CD4-positive, alpha-beta T cell treated with Interferon gamma for 1 hour (primary cell): ENCODE data around the gene AGTPBP1.

ENCODE experiments used
- DNase-seq: peaks from one replicate; pipeline ENCODE4 v3.0.0-alpha.2; 2020

Gene AGTPBP1

DNA sequence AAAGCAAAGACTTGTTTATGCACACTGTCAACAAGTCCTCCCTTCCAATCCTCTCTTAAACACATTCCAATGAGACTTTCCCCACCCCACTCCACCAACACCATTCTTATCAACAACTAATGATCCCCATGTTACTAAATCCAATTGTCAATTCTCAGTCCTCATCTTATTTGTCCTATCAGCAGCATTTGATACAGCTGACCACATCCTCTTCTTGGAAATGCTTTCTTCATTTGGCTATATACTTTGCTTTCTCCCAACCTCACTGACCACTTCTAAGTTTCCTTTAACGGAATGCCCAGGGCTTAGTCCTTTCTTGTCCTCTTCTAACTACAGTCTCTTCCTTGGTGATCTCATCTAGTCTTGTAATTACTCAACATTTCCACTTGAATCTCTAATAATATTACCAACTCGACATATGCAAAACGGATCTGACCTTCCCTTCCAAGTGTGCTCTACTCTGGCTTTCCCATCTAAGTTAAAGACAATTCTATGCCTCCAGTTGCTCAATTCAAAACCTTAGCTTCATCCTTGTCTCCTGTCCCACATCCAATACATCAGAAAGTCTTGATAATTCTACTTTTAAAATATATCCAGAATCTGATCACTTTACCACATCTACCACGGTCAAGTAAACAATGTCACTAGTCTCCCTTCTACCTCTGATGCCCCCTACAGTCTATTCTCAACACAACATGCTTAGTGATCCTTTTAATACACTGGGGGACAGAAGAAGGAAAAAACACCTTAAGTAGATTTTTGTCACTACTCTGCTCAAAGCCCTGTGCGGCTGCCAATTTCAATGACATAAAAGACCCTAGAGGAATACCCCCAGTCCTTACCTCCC lies 25.5 kb downstream of the AGTPBP1 start:
- no peak for DNase-seq

DNA sequence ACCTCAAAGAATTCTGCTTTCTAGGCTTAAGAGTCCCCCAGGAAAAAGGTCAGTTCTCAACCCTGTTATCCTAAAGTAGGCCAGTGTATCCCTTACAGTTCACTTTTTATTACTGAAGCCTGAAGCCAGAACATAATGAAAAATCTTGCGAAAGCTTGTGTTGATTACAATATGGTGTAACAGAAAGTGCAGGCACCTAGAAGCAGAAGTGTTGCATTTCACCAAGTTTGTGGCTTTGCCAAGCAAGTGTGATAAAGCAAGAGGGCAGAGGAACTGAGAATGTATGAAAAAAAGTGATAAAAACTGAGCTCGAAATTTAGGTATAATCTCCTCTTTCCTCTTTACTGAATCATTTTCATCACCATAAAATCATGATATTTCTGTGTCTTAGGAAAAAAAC lies 26.2 kb downstream of the AGTPBP1 start:
- DNase-seq: peak; percentile 37

DNA sequence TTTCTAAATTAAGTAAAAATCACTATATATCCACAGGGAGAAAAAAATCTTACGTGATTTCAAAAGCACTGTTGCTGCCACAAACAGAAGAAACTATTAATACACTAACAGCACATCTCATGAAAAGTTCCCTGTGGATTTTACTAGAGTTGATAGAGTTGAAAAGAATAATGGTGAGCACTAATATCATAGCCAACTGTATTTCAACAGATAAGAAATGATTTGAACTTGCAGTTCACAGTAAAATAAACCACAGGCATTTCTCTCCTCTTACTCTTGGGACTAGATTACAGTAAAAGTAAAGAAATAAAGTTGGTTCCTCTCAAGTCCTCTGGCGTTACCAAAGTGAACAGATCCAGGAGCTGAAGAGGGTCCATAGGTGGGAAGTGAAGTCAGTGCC lies 27.9 kb downstream of the AGTPBP1 start:
- no peak for DNase-seq

DNA sequence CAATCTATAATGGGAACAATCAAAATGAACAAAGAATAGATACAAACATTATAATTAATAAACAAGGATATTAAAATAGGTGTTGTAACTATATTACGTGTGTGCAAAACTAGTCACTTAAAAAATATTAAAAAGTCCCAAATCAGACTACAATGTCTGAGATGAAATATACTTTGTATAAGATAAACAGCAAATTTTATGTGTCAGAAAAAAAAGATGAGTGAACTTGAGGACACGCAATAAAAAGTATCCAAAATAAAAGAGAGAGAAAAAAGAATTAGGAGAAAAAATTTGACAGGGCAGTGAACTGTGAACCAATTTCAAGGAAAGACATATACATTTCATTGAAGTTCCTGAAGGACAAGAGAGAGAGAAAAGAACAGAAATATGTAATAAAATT lies 37.0 kb downstream of the AGTPBP1 start:
- DNase-seq: no peak

DNA sequence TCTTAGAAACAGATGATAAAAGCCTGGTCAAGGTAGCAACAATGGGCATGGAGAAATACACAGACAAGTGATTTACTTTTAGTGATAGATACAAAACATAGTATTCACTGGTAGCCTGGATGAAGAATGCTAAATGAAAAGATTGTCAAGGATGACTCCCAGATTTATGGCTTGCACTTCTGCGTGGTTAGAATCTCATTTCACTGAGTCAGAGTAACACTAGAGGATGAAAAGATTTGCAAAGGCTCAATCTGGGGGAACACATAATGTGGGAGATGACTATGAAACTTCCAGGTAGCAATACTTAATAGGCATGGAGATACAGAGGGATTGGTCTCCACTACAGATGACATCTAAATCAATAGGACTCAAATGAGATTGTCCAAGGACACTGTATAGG lies 38.4 kb downstream of the AGTPBP1 start:
- no peak for DNase-seq

DNA sequence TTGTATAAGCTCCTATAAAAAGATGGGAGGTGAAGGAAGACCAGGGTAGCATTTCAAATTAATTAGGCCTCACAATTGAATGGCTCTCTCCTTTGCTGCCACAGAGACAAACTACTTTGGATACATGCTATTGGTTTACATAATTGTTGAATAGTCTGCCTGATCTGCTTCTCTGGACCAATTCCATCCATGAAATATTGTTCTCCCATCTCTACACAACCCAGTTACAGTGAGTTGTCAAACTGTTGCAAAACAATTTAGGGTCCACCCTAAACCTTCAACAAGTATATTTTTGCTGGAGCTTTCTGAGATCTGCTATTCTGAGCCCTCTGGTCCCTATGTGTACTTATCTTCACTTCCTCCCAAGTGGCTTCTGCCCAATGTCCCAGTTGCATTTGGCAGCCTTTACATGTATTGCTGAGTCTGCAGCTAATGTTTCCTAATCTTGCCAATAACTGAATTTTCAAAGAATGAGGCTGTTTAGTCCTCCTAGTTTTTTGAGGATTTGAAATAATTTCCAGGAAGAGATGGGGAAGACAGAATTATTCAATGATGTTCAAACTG lies 38.9 kb downstream of the AGTPBP1 start:
- no peak for DNase-seq

DNA sequence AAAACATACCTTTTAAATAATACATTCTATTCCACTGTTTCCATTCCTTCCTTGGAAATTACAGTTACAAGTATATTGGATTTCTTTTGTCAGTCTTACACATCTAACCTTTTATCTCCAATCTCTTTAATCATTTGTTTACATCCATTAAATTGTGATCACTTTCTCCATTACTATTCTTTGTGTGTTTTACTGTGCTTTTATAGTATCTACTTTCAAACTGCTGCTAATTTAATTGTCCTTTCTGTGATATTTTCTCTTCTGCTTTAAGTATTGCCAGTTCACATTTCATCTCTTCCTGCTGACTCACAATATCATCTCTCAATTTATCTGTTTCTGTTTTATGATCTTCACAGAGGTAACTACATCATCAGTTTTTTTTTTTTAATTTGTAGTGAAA lies 39.6 kb downstream of the AGTPBP1 start:
- no peak for DNase-seq

DNA sequence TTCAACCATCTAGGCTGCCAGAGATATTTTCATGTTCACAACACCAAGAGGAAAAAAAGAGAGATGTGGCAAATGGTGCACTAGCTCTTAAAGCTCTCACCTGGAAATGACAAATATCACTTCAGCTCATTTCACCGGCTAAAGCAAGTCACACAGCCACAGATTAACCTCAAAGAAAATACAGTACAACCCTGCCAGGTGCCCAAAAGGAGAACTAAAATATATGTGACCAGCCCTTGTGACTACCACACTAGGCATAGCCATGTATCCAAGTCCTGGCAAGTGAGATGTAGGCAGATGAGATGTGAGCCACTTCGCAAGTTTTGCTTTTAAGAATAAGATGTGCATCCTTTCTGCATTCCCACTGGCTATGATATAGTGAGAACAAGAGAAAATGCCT lies 41.4 kb downstream of the AGTPBP1 start:
- no peak for DNase-seq

DNA sequence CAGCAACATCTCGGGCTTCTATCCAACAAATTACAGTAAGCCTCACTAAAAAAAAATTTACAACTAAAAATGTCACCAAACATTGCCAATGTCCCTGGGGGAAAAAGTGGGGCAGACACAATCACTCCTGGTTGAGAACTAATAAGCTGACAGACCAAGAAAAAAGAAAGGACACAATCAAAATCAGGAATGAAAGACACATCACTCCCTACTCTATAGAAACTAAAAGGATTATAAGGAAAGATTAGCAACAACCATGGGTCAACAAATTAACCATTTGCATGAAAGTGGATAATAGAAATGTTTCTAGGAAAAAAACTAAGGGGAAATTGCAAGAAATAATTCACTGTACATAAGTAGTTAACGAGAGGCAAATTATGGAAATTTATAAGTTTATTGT lies 53.4 kb downstream of the AGTPBP1 start:
- DNase-seq: no peak

DNA sequence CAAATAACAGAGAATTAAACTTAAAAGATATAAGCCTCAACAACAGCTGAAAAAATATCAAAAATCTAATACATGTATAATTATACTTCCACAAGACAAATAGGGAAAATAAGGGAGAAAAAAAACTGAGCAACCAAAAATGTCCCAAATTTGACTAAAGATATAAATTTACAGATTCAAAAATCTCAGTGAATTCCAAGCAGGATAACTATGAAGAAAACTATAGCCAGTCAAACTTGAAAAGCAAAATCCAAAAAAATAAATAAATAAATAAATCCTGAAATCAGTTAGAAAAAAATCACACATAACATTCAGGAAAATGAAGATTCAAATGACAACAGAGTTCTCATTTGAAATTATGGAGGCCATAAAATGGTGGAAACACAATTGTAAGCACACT lies 56.7 kb downstream of the AGTPBP1 start:
- DNase-seq: no peak

DNA sequence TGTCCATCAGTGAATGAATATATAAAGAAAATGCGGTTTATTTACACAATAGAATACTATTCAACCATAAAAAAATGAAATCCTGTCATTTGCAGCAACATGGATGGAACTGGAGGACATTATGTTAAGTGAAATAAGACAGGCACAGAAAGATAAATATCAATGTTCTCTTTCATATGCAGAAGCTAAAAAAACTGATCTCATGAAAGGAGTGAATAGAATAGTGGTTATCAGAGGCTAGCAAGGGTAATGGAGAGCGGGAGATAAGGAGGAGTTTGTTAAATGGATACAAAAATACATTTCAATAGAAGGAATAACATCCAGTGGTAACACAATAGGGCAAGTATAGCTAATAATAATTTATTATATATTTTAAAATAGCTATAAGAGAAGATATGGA lies 65.0 kb downstream of the AGTPBP1 start:
- DNase-seq: no peak

DNA sequence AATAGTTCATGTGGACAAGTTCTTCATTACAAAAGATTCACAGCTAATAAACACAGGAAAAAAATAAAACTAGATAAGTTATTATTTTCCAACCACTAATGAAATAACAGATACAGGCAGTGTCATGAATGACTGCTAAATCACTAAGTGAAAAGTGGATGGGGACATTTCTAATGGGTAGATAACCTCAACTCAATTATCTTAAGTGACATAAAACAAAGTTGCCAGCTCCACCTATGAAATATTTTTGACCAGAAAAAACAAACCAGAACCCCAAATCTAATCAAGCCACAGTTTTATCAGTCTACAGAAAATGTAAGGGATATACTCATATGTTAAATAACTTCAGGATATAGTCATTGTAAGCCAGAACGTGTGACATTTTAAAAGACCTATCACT lies 74.4 kb downstream of the AGTPBP1 start:
- no peak for DNase-seq

DNA sequence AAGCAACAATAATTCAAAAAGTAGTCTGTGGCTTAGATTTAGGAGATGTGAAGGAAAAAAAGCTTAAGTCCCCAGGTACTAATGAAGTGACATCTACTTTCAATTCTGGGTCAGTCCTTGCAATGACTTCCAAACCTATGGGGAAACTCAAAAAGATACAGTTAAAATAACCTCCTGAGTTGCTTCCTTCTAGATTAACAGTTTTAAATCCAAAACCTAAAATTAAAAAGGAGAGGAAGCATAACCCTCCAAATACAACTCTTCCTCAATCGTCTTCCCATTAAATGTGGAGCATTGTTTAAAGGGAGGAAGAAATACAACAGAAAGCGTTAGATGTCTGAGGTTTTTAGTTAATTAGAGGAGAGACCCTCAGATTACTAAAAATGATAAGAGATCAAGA lies 75.7 kb downstream of the AGTPBP1 start:
- no peak for DNase-seq

DNA sequence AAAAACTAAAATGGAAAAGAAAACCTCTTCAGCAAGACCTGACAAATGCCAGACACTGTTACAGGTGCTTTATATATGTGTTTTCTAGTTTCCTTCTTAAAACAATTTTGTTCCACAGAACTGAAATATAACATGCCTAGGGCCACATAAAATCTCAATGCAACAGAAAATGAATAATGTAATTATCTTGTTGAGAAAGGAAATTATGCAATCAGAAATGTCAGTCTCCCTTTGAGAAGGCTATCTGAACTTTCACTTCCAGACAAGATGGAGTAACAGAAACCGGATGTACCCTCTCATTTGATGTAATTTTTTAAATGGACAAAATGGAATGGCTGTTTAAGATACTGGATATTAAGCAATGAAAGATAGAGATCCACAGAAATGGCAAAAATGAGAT lies 79.2 kb downstream of the AGTPBP1 start:
- no peak for DNase-seq

DNA sequence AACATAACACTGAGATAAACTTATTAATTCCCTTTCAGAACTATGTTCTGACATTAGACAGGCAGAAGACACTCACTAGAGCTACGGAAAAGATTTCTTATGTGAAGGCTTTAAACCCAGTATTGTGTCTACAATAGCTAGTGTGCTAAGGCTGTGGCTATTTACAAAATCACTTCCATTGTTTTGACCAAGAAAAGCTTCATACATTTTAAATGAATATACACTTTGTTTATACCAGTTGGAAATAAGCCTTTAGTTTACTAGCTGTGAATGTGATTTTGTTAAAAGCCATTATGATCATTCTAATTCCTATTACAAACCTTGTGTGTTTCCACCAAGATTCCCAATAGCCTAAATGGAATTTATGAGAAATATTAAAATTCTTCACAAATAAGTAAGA lies 83.0 kb downstream of the AGTPBP1 start:
- no peak for DNase-seq

DNA sequence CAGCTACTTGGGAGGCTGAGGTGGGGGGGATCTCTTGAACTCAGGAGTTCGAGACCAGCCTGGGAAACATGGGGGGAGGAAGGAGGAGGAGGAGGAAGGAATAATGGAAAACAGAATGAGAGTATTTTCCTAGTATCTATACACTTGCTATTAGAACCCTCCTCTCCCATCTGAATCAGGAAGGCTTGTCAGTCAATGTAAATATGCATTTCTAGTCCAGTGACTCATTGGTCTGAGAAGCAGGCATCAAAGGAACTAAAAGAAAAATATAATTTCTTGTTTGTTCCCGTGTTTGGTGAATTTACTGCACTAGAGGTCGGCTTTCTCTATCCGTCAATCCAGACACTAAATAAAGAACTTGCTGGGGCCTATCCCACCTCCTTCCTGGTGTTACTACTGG lies 88.6 kb downstream of the AGTPBP1 start:
- DNase-seq: no peak

DNA sequence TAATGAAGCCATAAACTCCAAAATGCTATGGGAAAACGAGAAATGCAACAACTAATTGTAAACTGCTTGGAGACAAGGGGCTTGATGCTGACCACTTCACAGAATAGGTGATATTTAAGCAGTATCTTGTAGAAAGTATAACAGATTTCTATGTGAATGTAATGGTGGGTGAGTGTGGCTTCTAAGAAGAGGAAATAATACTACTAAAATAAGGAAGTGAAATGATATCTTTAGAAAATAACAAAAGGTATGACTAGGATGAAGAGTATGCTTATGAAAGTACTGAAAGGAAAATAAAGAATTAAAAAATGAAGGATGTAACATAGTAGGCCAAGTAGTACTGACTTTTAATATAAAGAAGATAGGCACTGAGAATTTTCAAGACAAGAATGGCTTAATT lies 94.2 kb downstream of the AGTPBP1 start:
- no peak for DNase-seq

DNA sequence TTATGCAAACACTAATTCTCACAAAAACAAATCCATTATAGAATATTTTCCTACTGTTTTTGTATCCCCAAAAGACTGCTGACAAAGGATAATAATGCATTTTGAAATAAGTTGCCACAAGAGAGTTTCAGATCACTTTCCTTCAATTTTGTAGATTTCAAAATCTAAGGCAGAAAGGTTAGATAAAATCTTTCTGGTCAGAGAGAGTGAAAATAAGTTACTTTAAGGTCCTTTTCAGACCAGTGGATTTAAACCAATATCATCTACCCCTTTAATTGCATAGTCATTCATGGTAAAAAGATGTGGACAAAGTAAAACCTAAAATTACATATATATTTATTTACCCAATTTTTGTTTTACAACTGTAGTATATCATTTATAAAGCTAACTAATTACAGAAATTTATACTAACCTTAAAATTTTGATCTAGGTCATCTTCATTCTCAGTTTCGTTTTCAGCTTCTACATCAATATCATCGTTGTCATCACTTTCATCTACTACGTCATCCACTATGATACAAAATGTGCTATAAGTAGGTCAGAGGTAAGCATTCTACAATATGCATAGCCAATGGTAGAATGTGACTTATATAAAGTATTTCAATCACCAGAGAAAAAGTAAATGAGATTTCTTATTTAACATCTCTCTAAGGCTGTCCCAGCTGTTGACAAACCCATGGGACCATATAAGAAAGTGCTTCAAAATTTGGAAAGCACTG lies 95.7 kb downstream of the AGTPBP1 start:
- no peak for DNase-seq

DNA sequence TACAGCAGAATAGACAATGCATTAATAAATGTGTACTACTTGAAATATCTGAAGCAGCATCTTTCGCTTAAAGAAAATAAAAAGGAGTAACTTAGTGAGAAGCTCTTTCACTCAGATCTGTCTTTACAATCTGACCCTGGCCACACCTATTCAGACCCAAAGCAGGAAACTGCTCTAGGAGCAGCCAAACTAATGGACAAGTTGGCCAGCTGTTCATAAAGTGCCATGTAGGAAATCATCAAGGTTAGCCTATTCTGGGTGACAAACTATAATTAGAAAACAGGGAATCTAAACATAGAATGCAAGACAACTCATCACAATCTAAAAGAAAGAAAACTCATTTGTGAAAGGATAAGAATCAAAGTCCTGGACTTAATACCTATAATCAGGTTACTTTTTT lies 101.3 kb downstream of the AGTPBP1 start:
- no peak for DNase-seq

DNA sequence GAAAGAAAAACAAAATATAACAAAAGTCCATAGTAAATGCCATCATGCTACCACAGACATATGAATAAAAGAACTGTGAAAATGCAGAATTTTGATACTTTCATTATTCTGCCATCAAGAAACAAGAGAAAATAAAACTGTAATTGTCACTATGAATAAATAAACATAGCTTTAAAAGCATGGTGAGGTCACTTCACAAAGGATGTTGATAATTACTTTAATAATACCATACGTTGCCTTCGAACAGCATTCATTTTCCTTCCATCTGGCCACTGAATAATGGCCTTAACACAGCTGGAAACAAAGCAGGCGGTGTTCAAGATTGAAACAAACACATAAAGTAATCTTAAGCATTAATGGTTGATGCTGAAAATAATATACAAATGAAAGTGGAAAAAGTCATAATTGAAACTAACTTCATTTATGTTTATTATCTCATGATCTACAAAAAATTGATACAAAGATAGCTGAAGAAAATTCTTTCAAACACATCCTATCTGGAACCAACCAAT lies 102.0 kb downstream of the AGTPBP1 start:
- DNase-seq: no peak

DNA sequence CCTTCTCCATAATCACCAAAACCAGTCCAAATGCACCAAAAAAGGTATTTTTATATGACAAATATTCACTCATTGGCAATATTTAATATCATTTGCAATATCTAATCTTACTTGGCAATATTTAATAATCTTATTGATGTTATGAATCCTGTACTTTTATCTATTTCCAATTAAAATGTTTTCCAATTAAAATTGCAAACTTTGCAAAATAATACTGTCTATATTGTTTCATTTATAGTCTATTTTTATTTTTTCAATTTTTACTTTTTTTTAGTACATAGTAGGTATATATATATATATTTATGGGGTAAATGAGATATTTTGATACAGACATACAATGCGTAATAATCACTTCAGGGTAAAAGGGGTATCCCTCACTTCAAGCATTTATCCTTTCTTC lies 109.9 kb downstream of the AGTPBP1 start:
- no peak for DNase-seq

DNA sequence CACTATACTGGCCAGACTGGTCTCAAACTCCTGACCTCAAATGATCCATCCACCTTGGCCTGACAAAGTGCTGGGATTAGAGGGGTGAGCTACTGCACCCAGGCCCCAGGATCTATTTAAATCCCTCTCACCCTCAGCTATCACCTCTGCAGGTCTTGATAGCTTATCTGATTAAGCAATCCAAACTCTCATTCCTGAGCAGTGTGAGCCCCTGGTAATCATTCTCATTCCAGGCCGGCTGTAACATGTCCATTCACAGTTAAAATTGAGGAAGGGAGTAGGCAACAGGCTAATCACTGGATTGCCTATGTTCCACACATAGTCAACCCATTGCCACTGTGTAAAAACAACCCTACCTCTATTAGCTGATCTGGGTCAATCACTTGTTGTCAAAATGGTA lies 111.1 kb downstream of the AGTPBP1 start:
- no peak for DNase-seq

DNA sequence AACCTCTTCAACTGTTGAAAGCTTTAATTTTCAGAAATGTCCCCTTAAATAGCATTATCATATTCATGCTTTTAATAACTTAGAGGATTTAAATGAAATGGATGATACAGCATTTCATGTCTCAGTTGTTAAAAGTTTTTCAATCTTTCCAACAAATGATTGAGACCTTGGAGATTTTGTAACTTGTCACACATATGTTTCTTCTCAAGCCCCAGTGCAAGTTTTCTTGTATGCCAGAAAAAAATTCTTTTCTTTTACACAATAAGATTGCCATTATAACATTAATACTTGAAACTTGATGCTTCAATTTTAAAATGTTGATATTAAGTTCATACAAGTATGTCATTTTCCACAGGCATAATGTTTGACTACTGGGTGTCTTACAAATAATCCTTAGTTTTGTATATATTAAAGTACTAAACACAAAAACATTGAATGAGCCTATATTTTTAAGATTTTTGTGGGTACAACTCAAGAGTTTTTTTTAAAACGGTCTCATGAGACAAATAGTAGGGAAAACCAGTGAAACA lies 124.5 kb downstream of the AGTPBP1 start:
- DNase-seq: no peak

DNA sequence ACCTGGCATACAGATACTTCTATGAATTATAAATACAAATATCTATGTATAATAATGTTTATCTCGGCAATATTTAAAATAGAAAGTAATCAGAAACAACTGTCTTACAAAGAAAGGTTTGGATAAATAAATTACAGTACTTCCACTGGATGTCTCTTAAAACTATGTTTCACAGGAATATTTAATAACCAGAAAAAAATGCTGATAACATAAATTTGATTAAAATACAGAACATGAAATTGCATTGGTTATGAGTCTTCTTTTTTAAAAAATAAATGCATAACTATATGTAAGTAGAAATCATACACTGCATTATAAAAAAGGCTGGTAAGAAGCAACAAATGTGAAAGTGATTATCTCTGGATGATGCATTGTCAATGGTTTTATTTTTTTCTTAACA lies 126.0 kb downstream of the AGTPBP1 start:
- no peak for DNase-seq
